ENCODE results near the gene OSBPL2.

DNA sequence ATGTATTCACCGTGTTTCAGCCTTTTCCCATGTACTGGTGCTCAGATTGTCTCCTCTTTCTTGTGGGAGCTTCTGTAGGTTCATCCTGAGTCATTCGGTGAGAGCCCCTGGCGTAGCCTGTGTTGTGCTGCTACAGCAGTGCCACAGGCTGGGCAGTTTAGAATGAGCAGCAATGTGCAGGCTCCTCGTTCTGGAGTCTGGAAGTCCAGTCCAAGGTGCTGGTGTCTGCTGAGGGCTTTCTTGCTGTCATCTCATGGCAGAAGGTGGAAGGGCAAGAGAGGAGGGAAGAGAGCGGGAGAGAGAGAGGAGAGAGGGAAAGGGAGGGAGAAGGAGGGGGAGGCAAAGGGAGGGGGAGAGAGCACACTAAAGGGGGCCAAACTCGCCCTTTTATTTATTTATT, 15.1 kb downstream of the OSBPL2 start:
- no peak for TF ChIP-seq CTCF (IDR thresholded peaks at IDR 0.05; ENCODE audit: extremely low read depth in 1 of 2, insufficient read depth in 1 of 2, low read depth in 1 of 2, low read length in 2 of 2)
- TF ChIP-seq JUN (IDR thresholded peaks at IDR 0.05; ENCODE audit: borderline replicate concordance, insufficient read depth, insufficient read length, low read depth): no peak
- TF ChIP-seq POLR2A (IDR thresholded peaks at IDR 0.05; ENCODE audit: low read depth, low read length): no peak
- TF ChIP-seq POLR2AphosphoS5 (IDR thresholded peaks at IDR 0.05; ENCODE audit: insufficient read depth, low read depth, low read length): no peak

Measured in endothelial cell of umbilical vein (primary cell).